ENCODE data around the gene KIF1A. TPM values are rescaled to one million over a fixed set of nuclear protein-coding genes. Genes with fewer than 3 reads are reported as not detected.

The KIF1A gene
- not detected for total RNA-seq
- long read RNA-seq, result 0 reads

- DNase-seq (ENCODE audit: low spot score), result peak; percentile 83
Observed at GRCh38 chr2:240819858-240820606, at the start of gene KIF1A. Gene KIF1A (minus strand): TSS chr2:240820219. CDS start chr2:240797752, 22,467 bp downstream.

GRCh38 chr2:240869109-240869955, 49.3 kb upstream of the KIF1A start:
- no peak for DNase-seq (ENCODE audit: low spot score)

GRCh38 chr2:240868286-240869108, 48.5 kb upstream of the KIF1A start, which contains the start of gene AGXT:
Gene AGXT (plus strand): TSS chr2:240868824. CDS start chr2:240868866, 42 bp downstream.
- DNase-seq (ENCODE audit: low spot score), result no peak

GRCh38 chr2:240865391-240865790, 45.4 kb upstream of the KIF1A start:
- no peak for DNase-seq (ENCODE audit: low spot score)

GRCh38 chr2:240864475-240864874, 44.5 kb upstream of the KIF1A start:
- no peak for DNase-seq (ENCODE audit: low spot score)

- DNase-seq (ENCODE audit: low spot score), result no peak
Observed at GRCh38 chr2:240861547-240861946, 41.5 kb upstream of the KIF1A start.

- DNase-seq (ENCODE audit: low spot score), result no peak
Observed at GRCh38 chr2:240858871-240859270, 38.9 kb upstream of the KIF1A start.

- no peak for DNase-seq (ENCODE audit: low spot score)
Observed at GRCh38 chr2:240858321-240858720, 38.3 kb upstream of the KIF1A start.

GRCh38 chr2:240857039-240858008, 37.3 kb upstream of the KIF1A start:
- peak; percentile 68 for DNase-seq (ENCODE audit: low spot score)

GRCh38 chr2:240856151-240856980, 36.3 kb upstream of the KIF1A start:
- DNase-seq (ENCODE audit: low spot score), result no peak

GRCh38 chr2:240855670-240856069, 35.7 kb upstream of the KIF1A start:
- no peak for DNase-seq (ENCODE audit: low spot score)

GRCh38 chr2:240852671-240853314, 32.8 kb upstream of the KIF1A start:
- no peak for DNase-seq (ENCODE audit: low spot score)

GRCh38 chr2:240851078-240851991, 31.3 kb upstream of the KIF1A start:
- DNase-seq (ENCODE audit: low spot score), result no peak

- DNase-seq (ENCODE audit: low spot score), result no peak
Observed at GRCh38 chr2:240850756-240851077, 30.7 kb upstream of the KIF1A start.

- no peak for DNase-seq (ENCODE audit: low spot score)
Observed at GRCh38 chr2:240850026-240850425, 30.0 kb upstream of the KIF1A start.

GRCh38 chr2:240848900-240849680, 29.1 kb upstream of the KIF1A start:
- DNase-seq (ENCODE audit: low spot score), result no peak

- DNase-seq (ENCODE audit: low spot score), result no peak
Observed at GRCh38 chr2:240847817-240848216, 27.8 kb upstream of the KIF1A start.

All from mesenteric fat pad (tissue), 1 donor.